HG03521 (cell line): ENCODE results near the gene TBCD.
"Not testable (repeated sequence)": the region's sequence is repeated elsewhere in the genome, so short reads cannot be mapped to it uniquely, and the experiment has no call there.

Experiments used
- ATAC-seq: cut with Tn5 transposase; IDR thresholded peaks from one replicate; pipeline ENCODE4 v1.9.1; 2021; ENCODE audit warnings: mild to moderate bottlenecking, moderate library complexity; ENCODE audit not compliant: unreplicated experiment

The TBCD gene

DNA sequence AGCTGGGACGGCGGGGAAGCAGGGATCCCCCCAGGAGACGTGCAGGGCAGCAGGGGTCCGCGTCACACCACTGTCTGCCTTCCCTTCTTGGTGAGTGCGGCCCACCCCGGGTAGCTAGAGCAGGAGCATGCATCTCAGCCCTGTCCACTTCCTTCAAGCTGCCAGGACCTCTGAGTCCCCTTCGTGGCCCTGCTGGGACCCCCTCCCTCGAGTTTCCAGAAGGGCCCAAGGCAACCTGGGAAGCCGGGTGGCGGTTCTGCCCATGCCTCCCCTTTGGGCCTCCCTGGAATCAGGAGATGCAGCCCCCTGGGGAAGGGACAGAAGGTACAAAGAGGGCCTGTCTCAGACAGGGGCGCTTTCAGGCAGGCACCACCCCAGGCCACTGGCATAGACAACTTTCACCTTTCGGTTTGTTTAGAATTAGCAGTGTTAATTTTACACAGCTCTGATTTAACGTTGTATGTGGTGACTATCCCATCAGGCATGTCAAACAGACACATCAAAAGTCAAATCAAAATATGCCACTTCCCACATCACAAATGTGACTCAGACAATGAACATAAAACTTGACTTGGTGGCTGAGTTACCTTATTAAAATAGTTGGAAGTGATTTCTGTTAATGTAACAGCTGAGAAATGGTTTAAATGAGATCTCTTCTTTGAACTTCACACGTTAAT lies 233.0 kb downstream of the TBCD start:
- no peak for ATAC-seq

GRCh38 chr17:82985428-82985805 lies 233.6 kb downstream of the TBCD start:
- ATAC-seq = no peak

DNA sequence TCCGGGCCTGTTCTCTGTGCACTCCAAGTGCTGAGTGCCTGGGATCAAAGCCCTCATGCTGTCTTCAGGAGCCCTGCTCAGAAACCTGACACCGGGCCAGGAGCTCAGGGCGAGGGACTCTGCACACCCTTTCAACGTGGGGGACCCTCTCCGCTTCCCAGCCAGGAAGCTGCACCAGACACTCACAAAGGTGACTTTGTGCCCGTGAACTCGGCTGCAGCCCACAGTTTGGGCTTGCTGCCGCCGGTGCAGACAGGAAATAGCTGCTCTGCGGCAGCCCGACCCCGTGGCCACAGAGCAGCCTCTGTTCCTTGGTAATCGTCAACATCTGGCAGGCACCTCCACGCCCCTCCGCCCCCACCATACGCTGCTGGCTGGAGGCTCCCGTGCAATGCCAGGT lies 234.1 kb downstream of the TBCD start:
- no peak for ATAC-seq

DNA sequence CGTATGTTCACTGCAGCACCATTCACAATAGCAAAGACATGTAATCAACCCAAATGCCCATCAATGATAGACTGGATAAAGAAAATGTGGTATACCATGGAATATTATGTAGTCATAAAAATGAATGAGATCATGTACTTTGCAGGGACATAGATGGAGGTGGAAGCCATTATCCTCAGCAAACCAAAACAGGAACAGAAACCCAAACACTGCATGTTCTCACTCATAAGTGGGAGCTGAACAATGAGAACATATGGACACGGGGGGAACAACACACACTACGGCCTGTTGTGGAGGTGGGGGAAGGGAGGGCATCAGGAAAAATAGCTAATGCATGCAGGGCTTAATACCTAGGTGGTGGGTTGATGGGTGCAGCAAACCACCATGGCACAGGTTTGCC lies 237.2 kb downstream of the TBCD start:
- not testable (repeated sequence) for ATAC-seq

DNA sequence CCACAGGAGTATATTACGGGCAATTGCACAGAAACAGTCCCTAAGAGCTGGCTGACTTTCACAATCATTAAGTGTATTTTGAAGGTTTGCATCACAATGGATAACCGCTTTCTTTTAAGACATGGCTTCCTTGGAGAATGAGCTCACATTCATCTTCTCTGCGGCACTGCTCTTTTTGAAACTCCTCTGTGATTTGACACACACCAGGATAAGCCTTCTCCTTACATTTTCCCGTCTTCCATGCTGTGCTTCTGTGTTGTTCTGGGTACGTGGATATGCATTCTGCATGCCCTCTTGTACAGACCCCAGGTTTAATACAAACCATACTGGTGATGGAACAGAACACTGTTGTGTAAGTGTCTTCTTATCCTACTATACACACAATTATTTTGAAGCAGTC lies 238.0 kb downstream of the TBCD start:
- ATAC-seq = no peak

DNA sequence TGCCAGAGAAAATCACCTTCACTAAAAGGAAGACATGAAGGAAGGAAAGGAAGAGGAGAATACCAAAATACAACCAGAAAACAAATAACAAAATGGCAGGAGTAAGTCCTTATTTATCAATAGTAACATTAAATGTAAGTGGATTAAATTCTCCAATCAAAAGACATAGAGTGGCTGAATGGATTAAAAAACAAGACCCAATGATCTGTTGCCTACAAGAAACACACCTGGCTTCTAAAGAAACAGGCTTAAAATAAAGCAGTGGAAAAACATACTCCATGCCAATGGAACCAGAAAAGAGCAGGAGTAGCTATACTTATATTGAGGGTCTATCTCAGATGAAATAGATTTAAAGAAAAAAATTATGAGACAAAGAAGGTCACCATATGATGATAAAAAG lies 241.1 kb downstream of the TBCD start:
- ATAC-seq = no peak
